ENCODE measurements around the gene CD160.

The CD160 gene

DNA sequence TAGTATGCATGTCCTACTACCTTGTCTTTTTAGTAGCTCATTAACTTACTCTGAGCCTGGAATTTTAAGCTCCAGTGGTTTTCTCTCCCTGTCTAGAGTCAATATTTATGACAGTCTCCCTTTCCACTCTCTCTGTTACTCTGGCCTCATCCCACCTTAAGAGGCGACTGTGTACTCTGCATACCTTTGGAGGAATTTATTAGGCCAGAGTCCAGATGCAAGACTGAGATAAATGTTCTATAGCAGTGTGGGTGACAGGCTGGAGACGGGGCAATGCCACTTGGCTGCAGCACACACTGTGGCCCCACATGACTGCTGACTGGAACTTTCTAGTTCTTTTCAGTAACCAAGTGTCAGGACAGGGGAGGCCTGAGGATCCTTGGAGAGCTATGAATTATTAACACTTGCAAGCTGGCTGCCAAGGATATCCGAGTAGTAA, 8.1 kb upstream of the CD160 start:
- TF ChIP-seq, protein P1, sequence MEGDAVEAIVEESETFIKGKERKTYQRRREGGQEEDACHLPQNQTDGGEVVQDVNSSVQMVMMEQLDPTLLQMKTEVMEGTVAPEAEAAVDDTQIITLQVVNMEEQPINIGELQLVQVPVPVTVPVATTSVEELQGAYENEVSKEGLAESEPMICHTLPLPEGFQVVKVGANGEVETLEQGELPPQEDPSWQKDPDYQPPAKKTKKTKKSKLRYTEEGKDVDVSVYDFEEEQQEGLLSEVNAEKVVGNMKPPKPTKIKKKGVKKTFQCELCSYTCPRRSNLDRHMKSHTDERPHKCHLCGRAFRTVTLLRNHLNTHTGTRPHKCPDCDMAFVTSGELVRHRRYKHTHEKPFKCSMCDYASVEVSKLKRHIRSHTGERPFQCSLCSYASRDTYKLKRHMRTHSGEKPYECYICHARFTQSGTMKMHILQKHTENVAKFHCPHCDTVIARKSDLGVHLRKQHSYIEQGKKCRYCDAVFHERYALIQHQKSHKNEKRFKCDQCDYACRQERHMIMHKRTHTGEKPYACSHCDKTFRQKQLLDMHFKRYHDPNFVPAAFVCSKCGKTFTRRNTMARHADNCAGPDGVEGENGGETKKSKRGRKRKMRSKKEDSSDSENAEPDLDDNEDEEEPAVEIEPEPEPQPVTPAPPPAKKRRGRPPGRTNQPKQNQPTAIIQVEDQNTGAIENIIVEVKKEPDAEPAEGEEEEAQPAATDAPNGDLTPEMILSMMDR (IDR thresholded peaks at IDR 0.05; ENCODE audit: low read length): no peak
- TF ChIP-seq EZH2phosphoT487 (IDR thresholded peaks at IDR 0.05; ENCODE audit: low read length) (no peak), EZH2 (optimal IDR thresholded peaks at IDR 0.05; ENCODE audit: low read depth, low read length) (no peak)
- Histone ChIP-seq H3K9me2 (replicated peaks; ENCODE audit: insufficient read depth, low read length) (no peaks in the 10 kb centered on the region), H3K79me2 (ENCODE audit: low read length) (no peaks in the 10 kb centered on the region), H3K27ac (ENCODE audit: low read length) (no peak overlapping the region), H3K4me1 (ENCODE audit: low read length) (no peaks in the 10 kb centered on the region), H3F3A (ENCODE audit: insufficient read depth, low read length) (no peaks in the 10 kb centered on the region), H3K4me2 (ENCODE audit: low read depth, low read length) (no peak overlapping the region), H3K9me3 (replicated peaks; ENCODE audit: insufficient read depth, low read length) (no peaks in the 10 kb centered on the region), H4K20me1 (ENCODE audit: insufficient read depth, low read length) (no peaks in the 10 kb centered on the region), H3K36me3 (replicated peaks; ENCODE audit: insufficient read depth, low read length) (no peaks in the 10 kb centered on the region), H3K4me3 (ENCODE audit: low read length) (no peak overlapping the region), H3K27me3 (replicated peaks; ENCODE audit: insufficient read depth, low read length) (no peaks in the 10 kb centered on the region), H3K9ac (ENCODE audit: low read length) (no peak overlapping the region), H2AFZ (ENCODE audit: low read length) (no peak overlapping the region)
- DNase-seq: no peak

GRCh38 chr1:145714524-145715111, 4.7 kb upstream of the CD160 start:
- no peaks in the 10 kb centered on the region for H3K79me2 ChIP-seq (ENCODE audit: low read length)
- no peaks in the 10 kb centered on the region for H3K9me2 ChIP-seq (replicated peaks; ENCODE audit: insufficient read depth, low read length)
- no peaks in the 10 kb centered on the region for H3K36me3 ChIP-seq (replicated peaks; ENCODE audit: insufficient read depth, low read length)
- H3K9ac ChIP-seq (ENCODE audit: low read length): no peak overlapping the region
- no peak overlapping the region for H3K4me3 ChIP-seq (ENCODE audit: low read length)
- H4K20me1 ChIP-seq (ENCODE audit: insufficient read depth, low read length): no peaks in the 10 kb centered on the region
- H3K27ac ChIP-seq (ENCODE audit: low read length): no peak overlapping the region
- no peak for DNase-seq
- TF ChIP-seq, protein P1 (IDR thresholded peaks at IDR 0.05; ENCODE audit: low read length): no peak
- TF ChIP-seq EZH2 (optimal IDR thresholded peaks at IDR 0.05; ENCODE audit: low read depth, low read length): no peak
- no peak for TF ChIP-seq EZH2phosphoT487 (IDR thresholded peaks at IDR 0.05; ENCODE audit: low read length)
- no peak overlapping the region for H3K4me2 ChIP-seq (ENCODE audit: low read depth, low read length)
- H3K9me3 ChIP-seq (replicated peaks; ENCODE audit: insufficient read depth, low read length): no peaks in the 10 kb centered on the region
- H3K4me1 ChIP-seq (ENCODE audit: low read length): no peaks in the 10 kb centered on the region
- H2AFZ ChIP-seq (ENCODE audit: low read length): no peak overlapping the region
- H3K27me3 ChIP-seq (replicated peaks; ENCODE audit: insufficient read depth, low read length): no peaks in the 10 kb centered on the region
- no peaks in the 10 kb centered on the region for H3F3A ChIP-seq (ENCODE audit: insufficient read depth, low read length)

DNA sequence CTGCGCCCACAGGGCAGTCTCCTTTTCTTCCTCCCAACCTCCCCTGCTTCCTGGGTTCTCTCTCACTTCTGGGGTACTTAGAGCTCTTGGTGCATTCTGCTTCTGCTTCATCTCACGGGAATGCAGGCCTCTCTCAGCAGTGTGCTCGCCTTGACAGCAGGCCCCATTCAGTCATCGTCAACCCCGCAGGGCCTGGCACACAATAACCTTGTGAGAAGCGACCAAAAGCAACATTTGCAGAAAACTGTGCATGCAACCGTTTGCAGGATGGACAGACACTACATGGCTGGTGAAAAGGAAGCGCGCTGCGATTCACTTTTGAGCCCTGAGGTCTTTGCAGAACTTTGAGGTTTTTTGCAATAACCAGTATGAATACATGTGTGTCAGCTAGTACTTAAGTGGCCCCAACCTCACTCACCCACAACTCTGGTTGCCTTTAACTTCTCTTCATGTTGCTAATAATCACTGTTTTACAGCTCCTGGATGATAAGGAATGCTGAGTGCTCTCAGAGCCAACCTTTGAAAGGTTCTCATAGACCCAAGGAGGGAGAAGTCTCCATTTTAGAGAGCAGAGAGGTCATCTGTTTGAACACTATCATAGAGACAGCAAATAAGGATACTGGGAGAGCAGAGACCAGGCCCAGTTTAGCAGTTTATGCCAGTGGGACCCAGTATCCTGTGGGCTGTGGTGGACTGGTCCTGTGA, 2.5 kb upstream of the CD160 start:
- Histone ChIP-seq H3F3A (ENCODE audit: insufficient read depth, low read length) (no peaks in the 10 kb centered on the region), H3K9ac (ENCODE audit: low read length) (no peak overlapping the region), H4K20me1 (ENCODE audit: insufficient read depth, low read length) (no peaks in the 10 kb centered on the region), H3K36me3 (replicated peaks; ENCODE audit: insufficient read depth, low read length) (no peaks in the 10 kb centered on the region), H3K79me2 (ENCODE audit: low read length) (no peaks in the 10 kb centered on the region), H3K27me3 (replicated peaks; ENCODE audit: insufficient read depth, low read length) (no peaks in the 10 kb centered on the region), H3K4me3 (ENCODE audit: low read length) (no peak overlapping the region), H3K27ac (ENCODE audit: low read length) (no peak overlapping the region), H2AFZ (ENCODE audit: low read length) (no peak overlapping the region), H3K4me2 (ENCODE audit: low read depth, low read length) (no peak overlapping the region), H3K9me3 (replicated peaks; ENCODE audit: insufficient read depth, low read length) (no peaks in the 10 kb centered on the region), H3K9me2 (replicated peaks; ENCODE audit: insufficient read depth, low read length) (no peaks in the 10 kb centered on the region), H3K4me1 (ENCODE audit: low read length) (peaks cover 4% of the 10 kb centered on the region)
- TF ChIP-seq EZH2 (optimal IDR thresholded peaks at IDR 0.05; ENCODE audit: low read depth, low read length) (no peak), EZH2phosphoT487 (IDR thresholded peaks at IDR 0.05; ENCODE audit: low read length) (no peak)
- TF ChIP-seq, protein P1 (IDR thresholded peaks at IDR 0.05; ENCODE audit: low read length): no peak
- DNase-seq: no peak

All from MM.1S (cell line).